Tibial artery (tissue), 4 donors: ENCODE data around the gene SLC38A11.

Experiments used
- DNase-seq, 2 donors: peaks; one replicate each; pipeline ENCODE4 v3.0.0-alpha.2; 2019
- H3K27ac ChIP-seq, 2 donors: fragments of 200-600 bp; sonication (generic) in 1 of 2; 1 replicate in 1 of 2; 2 replicates in 1 of 2; pipeline ENCODE4 v1.5.1; 2018 to 2019; ENCODE audit warnings: mild to moderate bottlenecking in 1 of 2
- H3K27me3 ChIP-seq, 2 donors: fragments of 200-600 bp; sonication (generic) in 1 of 2; one replicate each; pipeline versions ENCODE4 v1.5.1 to v1.6.0; 2016 to 2019
- H3K36me3 ChIP-seq, 3 donors: fragments of 200-600 bp; sonication (generic) in 2 of 3; one replicate each; pipeline ENCODE4 v1.5.1; 2016 to 2019; ENCODE audit warnings: mild to moderate bottlenecking in 2 of 3
- H3K4me1 ChIP-seq, 4 donors: fragments of 200-600 bp; sonication (generic) in 2 of 4; 1 replicate in 3 of 4; 2 replicates in 1 of 4; pipeline ENCODE4 v1.5.1; 2016 to 2019
- H3K4me3 ChIP-seq, 2 donors: fragments of 200-600 bp; sonication (generic) in 1 of 2; 1 replicate in 1 of 2; 2 replicates in 1 of 2; pipeline ENCODE4 v1.5.1; 2018 to 2019; ENCODE audit warnings: mild to moderate bottlenecking in 2 of 2
- H3K9me3 ChIP-seq, 3 donors: fragments of 200-600 bp; sonication (generic) in 1 of 3; one replicate each; pipeline ENCODE4 v1.5.1; 2016 to 2019
- CTCF ChIP-seq, 2 experiments: fragments of 200-600 bp in 1 of 2; fragments of 450-650 bp in 1 of 2; IDR thresholded peaks; one replicate each; pipeline ENCODE4 v1.5.1; 2017 to 2019; ENCODE audit warnings: antibody characterized with exemption in 2 of 2, mild to moderate bottlenecking in 1 of 2, moderate library complexity in 1 of 2
- intact Hi-C: fragments of 100-400 bp; cut with DNase I; formaldehyde crosslinking; loops from one replicate; pipeline ENCODE4 v1.15.0; 2023; ENCODE audit warnings: low total_unique reads

The SLC38A11 gene

GRCh38 chr2:164888592-164888991, 66.7 kb downstream of the SLC38A11 start:
- no peak overlapping the region for H3K4me3 ChIP-seq
- no peaks in the 10 kb centered on the region for H3K4me1 ChIP-seq
- no peaks in the 10 kb centered on the region for H3K9me3 ChIP-seq
- no peak overlapping the region for H3K27ac ChIP-seq
- intact Hi-C loops, result no loop called here
- H3K27me3 ChIP-seq, result no peaks in the 10 kb centered on the region
- DNase-seq, result no peak
- no peak for TF ChIP-seq CTCF (IDR thresholded peaks at IDR 0.05)
- H3K36me3 ChIP-seq, result no peaks in the 10 kb centered on the region

GRCh38 chr2:164887434-164888144, 67.7 kb downstream of the SLC38A11 start:
- H3K4me3 ChIP-seq, result no peak overlapping the region
- H3K27me3 ChIP-seq, result no peaks in the 10 kb centered on the region
- TF ChIP-seq CTCF (IDR thresholded peaks at IDR 0.05), result no peak
- no peaks in the 10 kb centered on the region for H3K9me3 ChIP-seq
- H3K27ac ChIP-seq, result no peak overlapping the region
- DNase-seq, result no peak
- peaks cover 0 to under 1% (median 0%) of the 10 kb centered on the region in 4 donors for H3K4me1 ChIP-seq
- intact Hi-C loops, result no loop called here
- no peaks in the 10 kb centered on the region for H3K36me3 ChIP-seq

- no peak for DNase-seq
- peaks cover 0 to 36% (median 7%) of the 10 kb centered on the region in 4 donors for H3K4me1 ChIP-seq
- no peaks in the 10 kb centered on the region for H3K36me3 ChIP-seq
- H3K27me3 ChIP-seq, result no peaks in the 10 kb centered on the region
- TF ChIP-seq CTCF (IDR thresholded peaks at IDR 0.05), result no peak
- H3K9me3 ChIP-seq, result no peaks in the 10 kb centered on the region
- intact Hi-C loops, result no loop called here
- H3K4me3 ChIP-seq, result no peak overlapping the region
- H3K27ac ChIP-seq, result no peak overlapping the region
These were observed 73.0 kb downstream of the SLC38A11 start for GRCh38 chr2:164882276-164882675.

GRCh38 chr2:164881524-164881923, 73.8 kb downstream of the SLC38A11 start:
- Histone ChIP-seq H3K27me3 (no peaks in the 10 kb centered on the region), H3K4me1 (peaks cover 0 to 36% (median 7%) of the 10 kb centered on the region in 4 donors), H3K36me3 (no peaks in the 10 kb centered on the region), H3K9me3 (no peaks in the 10 kb centered on the region), H3K4me3 (no peak overlapping the region), H3K27ac (no peak overlapping the region)
- DNase-seq, result no peak
- intact Hi-C loops, result no loop called here
- no peak for TF ChIP-seq CTCF (IDR thresholded peaks at IDR 0.05)

GRCh38 chr2:164879901-164880535, 75.3 kb downstream of the SLC38A11 start:
- Histone ChIP-seq H3K9me3 (no peaks in the 10 kb centered on the region), H3K27ac (no peak overlapping the region), H3K27me3 (no peaks in the 10 kb centered on the region), H3K4me3 (no peak overlapping the region), H3K4me1 (peaks cover 0 to 36% (median 7%) of the 10 kb centered on the region in 4 donors), H3K36me3 (no peaks in the 10 kb centered on the region)
- no peak for TF ChIP-seq CTCF (IDR thresholded peaks at IDR 0.05)
- intact Hi-C loops, result no loop called here
- no peak for DNase-seq
